Transverse colon (tissue), 3 donors: ENCODE results near the gene SYK.

Experiments used
- POLR2A ChIP-seq: fragments of 450-650 bp; IDR thresholded peaks from one replicate; pipeline ENCODE4 v1.6.1; 2016; ENCODE audit warnings: antibody characterized with exemption, mild to moderate bottlenecking, moderate library complexity
- TF ChIP-seq, protein P1 (sequence below), 5 experiments: fragments of 200-600 bp in 3 of 5; fragments of 450-650 bp in 2 of 5; sonication (generic) in 3 of 5; IDR thresholded peaks; 1 replicate in 2 of 5; 2 replicates in 3 of 5; pipeline ENCODE4 v1.5.1; 2016 to 2017; ENCODE audit warnings: antibody characterized with exemption in 5 of 5, inconsistent platforms in 3 of 5, mild to moderate bottlenecking in 2 of 5, moderate library complexity in 1 of 5

DNA sequence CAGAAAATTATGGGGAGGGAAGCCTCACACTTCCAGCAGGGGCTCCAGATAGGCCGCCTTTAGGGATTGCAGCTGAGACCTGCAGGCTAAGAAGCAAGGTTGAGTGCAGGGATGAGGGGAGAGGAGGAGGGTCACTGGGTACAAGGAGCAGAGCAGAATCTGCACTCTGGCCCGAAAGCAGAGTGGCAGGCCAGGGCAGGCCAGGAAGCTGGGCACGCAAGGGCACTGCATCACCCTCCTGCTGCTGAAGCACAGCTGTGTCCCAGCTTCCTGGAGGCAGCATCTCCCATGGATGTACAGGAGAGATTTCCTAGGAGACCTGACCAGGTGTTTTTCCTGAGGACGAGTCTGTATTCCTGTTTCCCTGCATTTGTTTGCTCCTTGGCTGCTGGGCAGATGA, 92.1 kb downstream of the SYK start:
- TF ChIP-seq, protein P1, sequence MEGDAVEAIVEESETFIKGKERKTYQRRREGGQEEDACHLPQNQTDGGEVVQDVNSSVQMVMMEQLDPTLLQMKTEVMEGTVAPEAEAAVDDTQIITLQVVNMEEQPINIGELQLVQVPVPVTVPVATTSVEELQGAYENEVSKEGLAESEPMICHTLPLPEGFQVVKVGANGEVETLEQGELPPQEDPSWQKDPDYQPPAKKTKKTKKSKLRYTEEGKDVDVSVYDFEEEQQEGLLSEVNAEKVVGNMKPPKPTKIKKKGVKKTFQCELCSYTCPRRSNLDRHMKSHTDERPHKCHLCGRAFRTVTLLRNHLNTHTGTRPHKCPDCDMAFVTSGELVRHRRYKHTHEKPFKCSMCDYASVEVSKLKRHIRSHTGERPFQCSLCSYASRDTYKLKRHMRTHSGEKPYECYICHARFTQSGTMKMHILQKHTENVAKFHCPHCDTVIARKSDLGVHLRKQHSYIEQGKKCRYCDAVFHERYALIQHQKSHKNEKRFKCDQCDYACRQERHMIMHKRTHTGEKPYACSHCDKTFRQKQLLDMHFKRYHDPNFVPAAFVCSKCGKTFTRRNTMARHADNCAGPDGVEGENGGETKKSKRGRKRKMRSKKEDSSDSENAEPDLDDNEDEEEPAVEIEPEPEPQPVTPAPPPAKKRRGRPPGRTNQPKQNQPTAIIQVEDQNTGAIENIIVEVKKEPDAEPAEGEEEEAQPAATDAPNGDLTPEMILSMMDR (IDR thresholded peaks at IDR 0.05) = no peak
- TF ChIP-seq POLR2A = no peak
